Immature natural killer cell (primary cell): ENCODE measurements around the gene KRT6C. TPM values are rescaled to one million over a fixed set of nuclear protein-coding genes. Genes with fewer than 3 reads are reported as not detected.
"Not testable (repeated sequence)": the region's sequence is repeated elsewhere in the genome, so short reads cannot be mapped to it uniquely, and the experiment has no call there.

ENCODE experiments used
- DNase-seq, 3 donors: peaks; one replicate each; pipeline ENCODE4 v3.0.0; 2022; ENCODE audit warnings: mixed read lengths in 1 of 3
- H3K27ac Mint-ChIP-seq, 6 donors: one replicate each; pipeline ENCODE4 v1.8.0; 2020; ENCODE audit warnings: mixed read lengths in 6 of 6, mild to moderate bottlenecking in 5 of 6, inconsistent platforms in 4 of 6, moderate library complexity in 3 of 6
- H3K27me3 Mint-ChIP-seq, 3 donors: one replicate each; pipeline ENCODE4 v1.8.0; 2020 to 2021; ENCODE audit warnings: low read depth in 3 of 3, mild to moderate bottlenecking in 3 of 3, mixed read lengths in 3 of 3, moderate library complexity in 3 of 3, inconsistent platforms in 1 of 3
- H3K36me3 Mint-ChIP-seq, 3 donors: one replicate each; pipeline ENCODE4 v1.8.0; 2020; ENCODE audit warnings: mixed read lengths in 3 of 3, inconsistent platforms in 2 of 3, mild to moderate bottlenecking in 2 of 3
- H3K4me1 Mint-ChIP-seq, 2 donors: one replicate each; pipeline ENCODE4 v1.8.0; 2020; ENCODE audit warnings: inconsistent platforms in 2 of 2, mild to moderate bottlenecking in 2 of 2, mixed read lengths in 2 of 2, moderate library complexity in 1 of 2
- H3K4me3 Mint-ChIP-seq, 5 donors: one replicate each; pipeline ENCODE4 v1.8.0; 2020; ENCODE audit warnings: mild to moderate bottlenecking in 5 of 5, mixed read lengths in 5 of 5, inconsistent platforms in 3 of 5, moderate library complexity in 3 of 5
- H3K9me3 Mint-ChIP-seq, 6 donors: one replicate each; pipeline ENCODE4 v1.8.0; 2020; ENCODE audit warnings: mild to moderate bottlenecking in 6 of 6, mixed read lengths in 6 of 6, inconsistent platforms in 4 of 6, moderate library complexity in 3 of 6
- polyA plus RNA-seq, 3 donors: library from polyadenylated mRNA; unstranded; fragments of 300-500 nt; fragmentation: Illumina TruSeq; gene quantifications; one replicate each; pipeline ENCODE4 v1.2.3, GENCODE V29; 2021

The KRT6C gene
- polyA plus RNA-seq, 3 donors from 2014 or later: not detected

- Mint-ChIP-seq H3K36me3 (peaks cover 0 to 9% (median 8%) of the 10 kb centered on the region in 3 donors), H3K4me1 (no peaks in the 10 kb centered on the region), H3K27me3 (peaks cover 3 to 6% (median 3%) of the 10 kb centered on the region in 3 donors), H3K27ac (no peak overlapping the region), H3K4me3 (no peak overlapping the region), H3K9me3 (peaks cover 0 to 10% (median 5%) of the 10 kb centered on the region in 6 donors)
- DNase-seq: no peak
These were observed 41.1 kb upstream of the KRT6C start for GRCh38 chr12:52514471-52515318.

- peaks cover 3 to 6% (median 3%) of the 10 kb centered on the region in 3 donors for H3K27me3 Mint-ChIP-seq
- no peaks in the 10 kb centered on the region for H3K4me1 Mint-ChIP-seq
- H3K27ac Mint-ChIP-seq: no peak overlapping the region
- DNase-seq: no peak
- H3K9me3 Mint-ChIP-seq: peaks cover 0 to 10% (median 5%) of the 10 kb centered on the region in 6 donors
- no peak overlapping the region for H3K4me3 Mint-ChIP-seq
- H3K36me3 Mint-ChIP-seq: peaks cover 0 to 9% (median 8%) of the 10 kb centered on the region in 3 donors
These were observed 40.1 kb upstream of the KRT6C start for GRCh38 chr12:52513736-52514135.

- DNase-seq: no peak
- H3K4me1 Mint-ChIP-seq: peaks cover 15 to 23% of the 10 kb centered on the region in 2 donors
- no peak overlapping the region for H3K4me3 Mint-ChIP-seq
- H3K27ac Mint-ChIP-seq: peak overlapping the region in 2 of 6 donors; percentile 77 to 80
- peaks cover 0 to 9% (median 8%) of the 10 kb centered on the region in 3 donors for H3K36me3 Mint-ChIP-seq
- H3K27me3 Mint-ChIP-seq: peaks cover 0 to 11% (median 1%) of the 10 kb centered on the region in 3 donors
- H3K9me3 Mint-ChIP-seq: peaks cover 0 to 10% (median 5%) of the 10 kb centered on the region in 6 donors
These were observed 34.6 kb upstream of the KRT6C start for GRCh38 chr12:52508211-52508610.

- H3K9me3 Mint-ChIP-seq: peaks cover 0 to 10% (median 5%) of the 10 kb centered on the region in 6 donors
- peak overlapping the region; percentile 5 to 89 (median 62) for H3K27ac Mint-ChIP-seq
- peak overlapping the region in 4 of 5 donors; percentile 9 to 64 (median 32) for H3K4me3 Mint-ChIP-seq
- peaks cover 15 to 23% of the 10 kb centered on the region in 2 donors for H3K4me1 Mint-ChIP-seq
- peak; percentile 64 to 69 (median 65) for DNase-seq
- peaks cover 0 to 11% (median 1%) of the 10 kb centered on the region in 3 donors for H3K27me3 Mint-ChIP-seq
- peaks cover 0 to 9% (median 8%) of the 10 kb centered on the region in 3 donors for H3K36me3 Mint-ChIP-seq
These were observed 33.5 kb upstream of the KRT6C start for GRCh38 chr12:52506858-52507715.

- Mint-ChIP-seq H3K4me3 (no peak overlapping the region), H3K9me3 (peaks cover 0 to 1% (median 0%) of the 10 kb centered on the region in 6 donors), H3K36me3 (no peaks in the 10 kb centered on the region), H3K4me1 (peaks cover 15 to 19% of the 10 kb centered on the region in 2 donors), H3K27me3 (peaks cover 0 to 9% (median 2%) of the 10 kb centered on the region in 3 donors), H3K27ac (no peak overlapping the region)
- DNase-seq: no peak
These were observed 29.3 kb upstream of the KRT6C start for GRCh38 chr12:52502877-52503276.

- Mint-ChIP-seq H3K36me3 (no peaks in the 10 kb centered on the region), H3K4me3 (no peak overlapping the region), H3K27me3 (peaks cover 0 to 7% (median 3%) of the 10 kb centered on the region in 3 donors), H3K9me3 (peaks cover 0 to 1% (median 0%) of the 10 kb centered on the region in 6 donors), H3K27ac (no peak overlapping the region), H3K4me1 (peaks cover 3 to 5% of the 10 kb centered on the region in 2 donors)
- no peak for DNase-seq
These were observed 27.9 kb upstream of the KRT6C start for GRCh38 chr12:52501490-52501889.

GRCh38 chr12:52500574-52500973 lies 27.0 kb upstream of the KRT6C start:
- not testable (repeated sequence) for DNase-seq, H3K27ac Mint-ChIP-seq, H3K36me3 Mint-ChIP-seq, H3K4me3 Mint-ChIP-seq, H3K27me3 Mint-ChIP-seq, H3K9me3 Mint-ChIP-seq, H3K4me1 Mint-ChIP-seq

GRCh38 chr12:52499806-52500560 lies 26.4 kb upstream of the KRT6C start:
- Mint-ChIP-seq H3K4me1 (no peaks in the 10 kb centered on the region), H3K27ac (no peak overlapping the region), H3K9me3 (peaks cover 0 to 1% (median 0%) of the 10 kb centered on the region in 6 donors), H3K36me3 (no peaks in the 10 kb centered on the region), H3K4me3 (no peak overlapping the region), H3K27me3 (peaks cover 2 to 4% (median 3%) of the 10 kb centered on the region in 3 donors)
- DNase-seq: no peak

- Mint-ChIP-seq H3K27me3 (peaks cover 2 to 9% (median 3%) of the 10 kb centered on the region in 3 donors), H3K9me3 (peaks cover 0 to 1% (median 0%) of the 10 kb centered on the region in 6 donors), H3K4me1 (no peaks in the 10 kb centered on the region), H3K27ac (no peak overlapping the region), H3K4me3 (no peak overlapping the region), H3K36me3 (no peaks in the 10 kb centered on the region)
- no peak for DNase-seq
These were observed 25.3 kb upstream of the KRT6C start for GRCh38 chr12:52498946-52499345.

- DNase-seq: no peak
- Mint-ChIP-seq H3K9me3 (peaks cover 0 to 1% (median 0%) of the 10 kb centered on the region in 6 donors), H3K4me3 (no peak overlapping the region), H3K36me3 (no peaks in the 10 kb centered on the region), H3K27ac (peak overlapping the region in 1 of 6 donors; percentile 1), H3K27me3 (peaks cover 2 to 14% (median 3%) of the 10 kb centered on the region in 3 donors), H3K4me1 (no peaks in the 10 kb centered on the region)
These were observed 24.4 kb upstream of the KRT6C start for GRCh38 chr12:52497975-52498374.

- peaks cover 0 to 1% (median 0%) of the 10 kb centered on the region in 6 donors for H3K9me3 Mint-ChIP-seq
- DNase-seq: no peak
- peaks cover 2 to 16% (median 3%) of the 10 kb centered on the region in 3 donors for H3K27me3 Mint-ChIP-seq
- H3K4me1 Mint-ChIP-seq: no peaks in the 10 kb centered on the region
- no peak overlapping the region for H3K27ac Mint-ChIP-seq
- no peaks in the 10 kb centered on the region for H3K36me3 Mint-ChIP-seq
- no peak overlapping the region for H3K4me3 Mint-ChIP-seq
These were observed 23.0 kb upstream of the KRT6C start for GRCh38 chr12:52496590-52497071.

GRCh38 chr12:52496054-52496453 lies 22.4 kb upstream of the KRT6C start:
- Mint-ChIP-seq H3K36me3 (no peaks in the 10 kb centered on the region), H3K4me3 (no peak overlapping the region), H3K4me1 (no peaks in the 10 kb centered on the region), H3K27me3 (peaks cover 2 to 18% (median 5%) of the 10 kb centered on the region in 3 donors), H3K9me3 (peaks cover 0 to 1% (median 0%) of the 10 kb centered on the region in 6 donors), H3K27ac (no peak overlapping the region)
- no peak for DNase-seq

- no peaks in the 10 kb centered on the region for H3K36me3 Mint-ChIP-seq
- no peak for DNase-seq
- peak overlapping the region in 1 of 6 donors; percentile 2 for H3K27ac Mint-ChIP-seq
- peaks cover 2 to 20% (median 8%) of the 10 kb centered on the region in 3 donors for H3K27me3 Mint-ChIP-seq
- H3K4me3 Mint-ChIP-seq: no peak overlapping the region
- no peaks in the 10 kb centered on the region for H3K9me3 Mint-ChIP-seq
- no peaks in the 10 kb centered on the region for H3K4me1 Mint-ChIP-seq
These were observed 21.8 kb upstream of the KRT6C start for GRCh38 chr12:52495389-52495788.
